ENCODE measurements around the gene CNTNAP2. TPM values are rescaled to one million over a fixed set of nuclear protein-coding genes. Genes with fewer than 3 reads are reported as not detected.

The CNTNAP2 gene
- total RNA-seq, 1 experiment from 2014 or later, result 64.5 TPM

DNA sequence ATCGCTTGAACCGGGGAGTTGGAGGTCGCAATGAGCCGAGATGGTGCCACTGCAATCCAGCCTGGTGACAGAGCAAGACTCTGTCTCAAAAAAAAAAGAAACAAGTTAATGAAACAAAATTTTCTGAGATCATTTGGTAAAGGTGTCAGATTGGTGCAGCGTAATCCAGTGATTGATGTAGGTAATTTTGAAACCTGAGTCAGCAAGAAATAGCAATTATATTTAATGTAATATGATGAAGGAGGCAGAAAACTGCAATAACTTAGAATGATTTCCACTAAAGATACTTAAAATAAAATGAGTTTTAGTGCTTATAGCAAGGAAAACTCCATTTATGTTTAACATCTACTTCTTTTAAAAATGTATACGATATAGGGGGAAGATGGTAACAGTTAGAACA is 1424.1 kb downstream of the CNTNAP2 start:
- Histone ChIP-seq H4K5ac (ENCODE audit: insufficient read length, low read depth, low read length) (no peak overlapping the region), H2BK5ac (ENCODE audit: insufficient read length, low read length) (no peak overlapping the region), H2AK5ac (ENCODE audit: insufficient read length, low read length) (no peak overlapping the region), H3K79me2 (ENCODE audit: insufficient read depth, low read length) (no peaks in the 10 kb centered on the region), H3K27me3 (ENCODE audit: insufficient read depth, low read length) (no peaks in the 10 kb centered on the region), H3K4me1 (ENCODE audit: insufficient read depth, low read length) (no peaks in the 10 kb centered on the region), H2BK12ac (ENCODE audit: insufficient read length, low read depth, low read length) (no peak overlapping the region), H3K9me3 (ENCODE audit: control insufficient read depth, low read depth, low read length) (no peaks in the 10 kb centered on the region), H2BK15ac (ENCODE audit: low read depth, low read length) (no peak overlapping the region), H4K20me1 (ENCODE audit: control insufficient read depth, insufficient read depth, insufficient read length) (peaks cover 3% of the 10 kb centered on the region), H2AFZ (ENCODE audit: low read length) (no peak overlapping the region), H3K23me2 (ENCODE audit: insufficient read length, low read depth, low read length, poor library complexity, severe bottlenecking) (no peaks in the 10 kb centered on the region), H3K79me1 (ENCODE audit: insufficient read depth, low read depth, low read length, poor library complexity, severe bottlenecking) (no peaks in the 10 kb centered on the region), H2BK20ac (ENCODE audit: low read depth, low read length, poor library complexity, severe bottlenecking) (no peak overlapping the region), H3K9ac (ENCODE audit: extremely low read depth, insufficient read length, low read length) (no peak overlapping the region), H4K91ac (ENCODE audit: insufficient read length, low read depth, low read length) (no peak overlapping the region), H3K4me2 (ENCODE audit: insufficient read depth, insufficient read length, low read length) (no peak overlapping the region), H3K27ac (ENCODE audit: insufficient read length, low read depth, low read length) (no peak overlapping the region), H2BK120ac (ENCODE audit: low read depth, low read length, poor library complexity, severe bottlenecking) (no peak overlapping the region), H4K8ac (replicated peaks; ENCODE audit: insufficient read length, low read depth, low read length) (no peak overlapping the region), H3K14ac (ENCODE audit: insufficient read depth, low read length) (no peak overlapping the region), H3T11ph (ENCODE audit: low read length) (no peak overlapping the region), H3K56ac (ENCODE audit: insufficient read length, low read depth, low read length) (no peak overlapping the region), H3K23ac (ENCODE audit: insufficient read length, low read depth, low read length) (no peak overlapping the region), H3K18ac (ENCODE audit: insufficient read length, low read depth, low read length) (no peak overlapping the region), H3K4ac (ENCODE audit: low read depth, low read length) (no peak overlapping the region)
- H3K27ac Mint-ChIP-seq, result no peak overlapping the region
- peaks cover 26 to 38% of the 10 kb centered on the region in 2 experiments for H3K9me3 Mint-ChIP-seq
- WGBS (ENCODE audit: extremely low coverage, insufficient read length, low lambda C conversion rate), result no CpG with 5 or more reads among the region's 6 CpGs
- TF ChIP-seq, protein P1, sequence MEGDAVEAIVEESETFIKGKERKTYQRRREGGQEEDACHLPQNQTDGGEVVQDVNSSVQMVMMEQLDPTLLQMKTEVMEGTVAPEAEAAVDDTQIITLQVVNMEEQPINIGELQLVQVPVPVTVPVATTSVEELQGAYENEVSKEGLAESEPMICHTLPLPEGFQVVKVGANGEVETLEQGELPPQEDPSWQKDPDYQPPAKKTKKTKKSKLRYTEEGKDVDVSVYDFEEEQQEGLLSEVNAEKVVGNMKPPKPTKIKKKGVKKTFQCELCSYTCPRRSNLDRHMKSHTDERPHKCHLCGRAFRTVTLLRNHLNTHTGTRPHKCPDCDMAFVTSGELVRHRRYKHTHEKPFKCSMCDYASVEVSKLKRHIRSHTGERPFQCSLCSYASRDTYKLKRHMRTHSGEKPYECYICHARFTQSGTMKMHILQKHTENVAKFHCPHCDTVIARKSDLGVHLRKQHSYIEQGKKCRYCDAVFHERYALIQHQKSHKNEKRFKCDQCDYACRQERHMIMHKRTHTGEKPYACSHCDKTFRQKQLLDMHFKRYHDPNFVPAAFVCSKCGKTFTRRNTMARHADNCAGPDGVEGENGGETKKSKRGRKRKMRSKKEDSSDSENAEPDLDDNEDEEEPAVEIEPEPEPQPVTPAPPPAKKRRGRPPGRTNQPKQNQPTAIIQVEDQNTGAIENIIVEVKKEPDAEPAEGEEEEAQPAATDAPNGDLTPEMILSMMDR (conservative IDR thresholded peaks at IDR 0.05), result no peak
- H3K4me3 Mint-ChIP-seq, result no peak overlapping the region
- no peaks in the 10 kb centered on the region for H3K27me3 Mint-ChIP-seq (ENCODE audit: low read depth)
- peaks cover 11 to 35% (median 19%) of the 10 kb centered on the region in 3 experiments for H3K36me3 Mint-ChIP-seq (ENCODE audit: insufficient read depth in 1 of 3, low read depth in 3 of 3)
- H3K4me1 Mint-ChIP-seq, result no peaks in the 10 kb centered on the region
- DNase-seq, result no peak
